Measurements from ENCODE around the gene UNK. TPM values are rescaled to one million over a fixed set of nuclear protein-coding genes. Genes with fewer than 3 reads are reported as not detected.

Gene UNK
- total and polyA plus RNA-seq, 9 of the 15 experiments (the other 6 are each of a cell fraction or from before 2014, with no cell fraction given): 12.8 to 38.6 (median 24.8) TPM

- no peak for TF ChIP-seq RNF219 (CRISPR knock-in tag; IDR thresholded peaks at IDR 0.05)
- peak; percentile 46 for TF ChIP-seq E2F8 (IDR thresholded peaks at IDR 0.05; ENCODE audit: low read depth, partially characterized antibody)
- TF ChIP-seq MAX (CRISPR knock-in tag; IDR thresholded peaks at IDR 0.05): peak; percentile 10
- no peak for TF ChIP-seq ETV5 (CRISPR knock-in tag; IDR thresholded peaks at IDR 0.05; ENCODE audit: low read depth)
- no peak for TF ChIP-seq IRF9 (tag; IDR thresholded peaks at IDR 0.05)
- TF ChIP-seq MED1 (CRISPR knock-in tag; IDR thresholded peaks at IDR 0.05; ENCODE audit: borderline replicate concordance): no peak
- TF ChIP-seq SIX5 (IDR thresholded peaks at IDR 0.05; ENCODE audit: borderline replicate concordance in 1 of 2, insufficient read depth in 1 of 2, low read depth in 1 of 2, low read length in 2 of 2): no peak
- TF ChIP-seq SPI1 (IDR thresholded peaks at IDR 0.05; ENCODE audit: borderline replicate concordance, low read depth, low read length): peak; percentile 84
- 0 out of 2 replicates have a peak, but pooled peaks have one; percentile 76 for TF ChIP-seq CBFB (CRISPR knock-in tag; IDR thresholded peaks at IDR 0.05)
- no peak for TF ChIP-seq ESRRB (CRISPR knock-in tag; IDR thresholded peaks at IDR 0.05; ENCODE audit: borderline replicate concordance)
- TF ChIP-seq KLF1 (tag; IDR thresholded peaks at IDR 0.05): no peak; the same call in 1 of the 2 replicates
- no peak for TF ChIP-seq CEBPB (tag; IDR thresholded peaks at IDR 0.05)
- TF ChIP-seq XRCC4 (IDR thresholded peaks at IDR 0.05; ENCODE audit: extremely low read depth, insufficient read depth, insufficient read length): no peak
- TF ChIP-seq ARID3B (CRISPR knock-in tag; IDR thresholded peaks at IDR 0.05; ENCODE audit: borderline replicate concordance): no peak
- peak in 1 of 2 experiments; percentile 88; a peak in 1 of 4 replicates for TF ChIP-seq SIN3A (IDR thresholded peaks at IDR 0.05; ENCODE audit: borderline replicate concordance in 2 of 2, control insufficient read depth in 1 of 2, low read depth in 2 of 2, low read length in 2 of 2)
- TF ChIP-seq GABPB1 (CRISPR knock-in tag; IDR thresholded peaks at IDR 0.05): peak; percentile 57
- TF ChIP-seq BMI1 (IDR thresholded peaks at IDR 0.05; ENCODE audit: low read length): no peak
- TF ChIP-seq TOE1 (IDR thresholded peaks at IDR 0.05; ENCODE audit: borderline replicate concordance): peak; percentile 46
- TF ChIP-seq TOE1 (CRISPR knock-in tag; IDR thresholded peaks at IDR 0.05; ENCODE audit: borderline replicate concordance, low read depth): no peak
Measured at GRCh38 chr17:75764711-75765421, 19.7 kb upstream of the UNK start, which contains the start of gene GALK1 (continued).
